ENCODE data around the gene COL13A1. TPM values are rescaled to one million over a fixed set of nuclear protein-coding genes. Genes with fewer than 3 reads are reported as not detected.

Gene COL13A1
- total RNA-seq, 2 experiments from 2014 or later = not detected

- Mint-ChIP-seq H3K4me1 (no peaks in the 10 kb centered on the region), H3K27ac (no peak overlapping the region), H3K27me3 (no peaks in the 10 kb centered on the region), H3K36me3 (no peaks in the 10 kb centered on the region), H3K9me3 (no peaks in the 10 kb centered on the region), H3K4me3 (no peak overlapping the region)
- DNase-seq = no peak
Measured at GRCh38 chr10:69871074-69871473, 69.4 kb downstream of the COL13A1 start.

GRCh38 chr10:69872323-69872722 is 70.6 kb downstream of the COL13A1 start:
- H3K4me3 Mint-ChIP-seq = no peak overlapping the region
- H3K27ac Mint-ChIP-seq = no peak overlapping the region
- no peaks in the 10 kb centered on the region for H3K36me3 Mint-ChIP-seq
- H3K9me3 Mint-ChIP-seq = no peaks in the 10 kb centered on the region
- H3K27me3 Mint-ChIP-seq = no peaks in the 10 kb centered on the region
- no peak for DNase-seq
- H3K4me1 Mint-ChIP-seq = no peaks in the 10 kb centered on the region

GRCh38 chr10:69873135-69873639 is 71.5 kb downstream of the COL13A1 start:
- no peaks in the 10 kb centered on the region for H3K4me1 Mint-ChIP-seq
- no peaks in the 10 kb centered on the region for H3K9me3 Mint-ChIP-seq
- no peaks in the 10 kb centered on the region for H3K27me3 Mint-ChIP-seq
- H3K4me3 Mint-ChIP-seq = no peak overlapping the region
- H3K27ac Mint-ChIP-seq = no peak overlapping the region
- no peak for DNase-seq
- H3K36me3 Mint-ChIP-seq = no peaks in the 10 kb centered on the region

- H3K27me3 Mint-ChIP-seq = peaks cover 3% of the 10 kb centered on the region
- no peak overlapping the region for H3K4me3 Mint-ChIP-seq
- no peaks in the 10 kb centered on the region for H3K36me3 Mint-ChIP-seq
- DNase-seq = no peak
- no peak overlapping the region for H3K27ac Mint-ChIP-seq
- H3K4me1 Mint-ChIP-seq = no peaks in the 10 kb centered on the region
- H3K9me3 Mint-ChIP-seq = no peaks in the 10 kb centered on the region
Measured at GRCh38 chr10:69874449-69874848, 72.7 kb downstream of the COL13A1 start.

GRCh38 chr10:69875856-69876255 is 74.2 kb downstream of the COL13A1 start:
- H3K27me3 Mint-ChIP-seq = peaks cover 4% of the 10 kb centered on the region
- no peaks in the 10 kb centered on the region for H3K9me3 Mint-ChIP-seq
- H3K36me3 Mint-ChIP-seq = no peaks in the 10 kb centered on the region
- DNase-seq = no peak
- H3K27ac Mint-ChIP-seq = no peak overlapping the region
- H3K4me1 Mint-ChIP-seq = no peaks in the 10 kb centered on the region
- H3K4me3 Mint-ChIP-seq = no peak overlapping the region

GRCh38 chr10:69876286-69876685 is 74.6 kb downstream of the COL13A1 start:
- Mint-ChIP-seq H3K9me3 (no peaks in the 10 kb centered on the region), H3K27me3 (peaks cover 6% of the 10 kb centered on the region), H3K27ac (no peak overlapping the region), H3K36me3 (no peaks in the 10 kb centered on the region), H3K4me3 (no peak overlapping the region), H3K4me1 (no peaks in the 10 kb centered on the region)
- no peak for DNase-seq

- Mint-ChIP-seq H3K27me3 (peaks cover 12% of the 10 kb centered on the region), H3K36me3 (no peaks in the 10 kb centered on the region), H3K4me3 (no peak overlapping the region), H3K4me1 (no peaks in the 10 kb centered on the region), H3K9me3 (no peaks in the 10 kb centered on the region), H3K27ac (no peak overlapping the region)
- no peak for DNase-seq
Measured at GRCh38 chr10:69876931-69877330, 75.2 kb downstream of the COL13A1 start.

GRCh38 chr10:69878038-69878437 is 76.3 kb downstream of the COL13A1 start:
- DNase-seq = no peak
- Mint-ChIP-seq H3K9me3 (no peaks in the 10 kb centered on the region), H3K4me1 (no peaks in the 10 kb centered on the region), H3K27ac (no peak overlapping the region), H3K27me3 (peaks cover 12% of the 10 kb centered on the region), H3K36me3 (no peaks in the 10 kb centered on the region), H3K4me3 (no peak overlapping the region)

GRCh38 chr10:69878951-69879350 is 77.2 kb downstream of the COL13A1 start:
- Mint-ChIP-seq H3K36me3 (no peaks in the 10 kb centered on the region), H3K27ac (no peak overlapping the region), H3K4me1 (no peaks in the 10 kb centered on the region), H3K4me3 (no peak overlapping the region), H3K9me3 (no peaks in the 10 kb centered on the region), H3K27me3 (peaks cover 12% of the 10 kb centered on the region)
- DNase-seq = no peak

- H3K4me3 Mint-ChIP-seq = no peak overlapping the region
- H3K27ac Mint-ChIP-seq = no peak overlapping the region
- H3K4me1 Mint-ChIP-seq = no peaks in the 10 kb centered on the region
- DNase-seq = no peak
- peaks cover 12% of the 10 kb centered on the region for H3K27me3 Mint-ChIP-seq
- H3K36me3 Mint-ChIP-seq = no peaks in the 10 kb centered on the region
- H3K9me3 Mint-ChIP-seq = no peaks in the 10 kb centered on the region
Measured at GRCh38 chr10:69879634-69880257, 78.0 kb downstream of the COL13A1 start.

- no peak overlapping the region for H3K27ac Mint-ChIP-seq
- H3K9me3 Mint-ChIP-seq = no peaks in the 10 kb centered on the region
- no peak for DNase-seq
Measured at GRCh38 chr10:69880301-69881081, 78.8 kb downstream of the COL13A1 start.

GRCh38 chr10:69881202-69881601 is 79.5 kb downstream of the COL13A1 start:
- DNase-seq = no peak
- Mint-ChIP-seq H3K27me3 (peaks cover 12% of the 10 kb centered on the region), H3K4me3 (no peak overlapping the region), H3K4me1 (no peaks in the 10 kb centered on the region), H3K27ac (no peak overlapping the region), H3K36me3 (no peaks in the 10 kb centered on the region), H3K9me3 (no peaks in the 10 kb centered on the region)

More at GRCh38 chr10:69880301-69881081, 78.8 kb downstream of the COL13A1 start:
- Mint-ChIP-seq H3K27me3 (peaks cover 12% of the 10 kb centered on the region), H3K36me3 (no peaks in the 10 kb centered on the region), H3K4me3 (no peak overlapping the region), H3K4me1 (no peaks in the 10 kb centered on the region)

GRCh38 chr10:69883310-69884023 is 81.8 kb downstream of the COL13A1 start:
- Mint-ChIP-seq H3K4me1 (no peaks in the 10 kb centered on the region), H3K27me3 (peaks cover 12% of the 10 kb centered on the region), H3K27ac (no peak overlapping the region), H3K9me3 (no peaks in the 10 kb centered on the region), H3K4me3 (no peak overlapping the region), H3K36me3 (no peaks in the 10 kb centered on the region)
- no peak for DNase-seq

- Mint-ChIP-seq H3K4me1 (no peaks in the 10 kb centered on the region), H3K27me3 (peaks cover 12% of the 10 kb centered on the region), H3K36me3 (no peaks in the 10 kb centered on the region), H3K27ac (no peak overlapping the region), H3K4me3 (no peak overlapping the region), H3K9me3 (no peaks in the 10 kb centered on the region)
- DNase-seq = no peak
Measured at GRCh38 chr10:69884024-69884367, 82.3 kb downstream of the COL13A1 start.

GRCh38 chr10:69884686-69885085 is 83.0 kb downstream of the COL13A1 start:
- H3K27me3 Mint-ChIP-seq = peaks cover 8% of the 10 kb centered on the region
- H3K9me3 Mint-ChIP-seq = no peaks in the 10 kb centered on the region
- H3K36me3 Mint-ChIP-seq = no peaks in the 10 kb centered on the region
- no peak overlapping the region for H3K4me3 Mint-ChIP-seq
- H3K27ac Mint-ChIP-seq = no peak overlapping the region
- DNase-seq = no peak
- H3K4me1 Mint-ChIP-seq = no peaks in the 10 kb centered on the region

Data from activated naive CD8-positive, alpha-beta T cell treated with anti-CD3 and anti-CD28 coated beads for 36 hours (primary cell).